ENCODE measurements around the gene RPS6KA2. TPM values are rescaled to one million over a fixed set of nuclear protein-coding genes. Genes with fewer than 3 reads are reported as not detected.
A peak's percentile ranks its signal among the peaks of the same experiment; 100 is the strongest.

Gene RPS6KA2
- total RNA-seq, 1 experiment from 2014 or later = 12.3 TPM

- H4K20me1 ChIP-seq (ENCODE audit: control insufficient read depth, insufficient read depth, insufficient read length) = no peaks in the 10 kb centered on the region
- H3T11ph ChIP-seq (ENCODE audit: low read length) = no peak overlapping the region
- H2BK120ac ChIP-seq (ENCODE audit: low read depth, low read length, poor library complexity, severe bottlenecking) = no peak overlapping the region
- H3K23me2 ChIP-seq (ENCODE audit: insufficient read length, low read depth, low read length, poor library complexity, severe bottlenecking) = no peaks in the 10 kb centered on the region
- H3K23ac ChIP-seq (ENCODE audit: insufficient read length, low read depth, low read length) = no peak overlapping the region
- H4K8ac ChIP-seq (replicated peaks; ENCODE audit: insufficient read length, low read depth, low read length) = no peak overlapping the region
- H2BK20ac ChIP-seq (ENCODE audit: low read depth, low read length, poor library complexity, severe bottlenecking) = no peak overlapping the region
- H2BK15ac ChIP-seq (ENCODE audit: low read depth, low read length) = no peak overlapping the region
- no peak overlapping the region for H3K18ac ChIP-seq (ENCODE audit: insufficient read length, low read depth, low read length)
- no peaks in the 10 kb centered on the region for H3K27me3 ChIP-seq (ENCODE audit: insufficient read depth, low read length)
- no peak overlapping the region for H2AK5ac ChIP-seq (ENCODE audit: insufficient read length, low read length)
- no peak overlapping the region for H3K56ac ChIP-seq (ENCODE audit: insufficient read length, low read depth, low read length)
- Mint-ChIP-seq H3K36me3 (ENCODE audit: insufficient read depth in 1 of 3, low read depth in 3 of 3) (peaks cover 0 to 1% (median 0%) of the 10 kb centered on the region in 3 experiments; a peak in 1 of 7 replicates), H3K4me3 (no peak overlapping the region), H3K27ac (peak overlapping the region in 1 of 3 experiments; percentile 81; a peak in 2 of 7 replicates), H3K4me1 (peaks cover 8 to 9% of the 10 kb centered on the region in 2 experiments), H3K9me3 (peaks cover 0 to 2% of the 10 kb centered on the region in 2 experiments; a peak in 2 of 5 replicates), H3K27me3 (ENCODE audit: low read depth) (peaks cover 21% of the 10 kb centered on the region)
- H2AFZ ChIP-seq (ENCODE audit: low read length) = no peak overlapping the region
- H3K4me1 ChIP-seq (ENCODE audit: insufficient read depth, low read length) = peaks cover 5% of the 10 kb centered on the region; the same call in 1 of the 2 replicates
- H3K79me1 ChIP-seq (ENCODE audit: insufficient read depth, low read depth, low read length, poor library complexity, severe bottlenecking) = no peaks in the 10 kb centered on the region
- DNase-seq = peak; percentile 22
- no peak overlapping the region for H4K91ac ChIP-seq (ENCODE audit: insufficient read length, low read depth, low read length)
- no peak overlapping the region for H3K4me2 ChIP-seq (ENCODE audit: insufficient read depth, insufficient read length, low read length)
- no peak overlapping the region for H2BK5ac ChIP-seq (ENCODE audit: insufficient read length, low read length)
- H3K9ac ChIP-seq (ENCODE audit: extremely low read depth, insufficient read length, low read length) = no peak overlapping the region
- no peak for TF ChIP-seq CTCF (conservative IDR thresholded peaks at IDR 0.05)
- H3K79me2 ChIP-seq (ENCODE audit: insufficient read depth, low read length) = no peaks in the 10 kb centered on the region
- WGBS (ENCODE audit: extremely low coverage, insufficient read length, low lambda C conversion rate) = no CpG with 5 or more reads among the region's 6 CpGs
- no peak overlapping the region for H3K4ac ChIP-seq (ENCODE audit: low read depth, low read length)
- no peak overlapping the region for H3K27ac ChIP-seq (ENCODE audit: insufficient read length, low read depth, low read length)
- no peaks in the 10 kb centered on the region for H3K9me3 ChIP-seq (ENCODE audit: control insufficient read depth, low read depth, low read length)
- H3K14ac ChIP-seq (ENCODE audit: insufficient read depth, low read length) = no peak overlapping the region; the same call in 1 of the 2 replicates
- H2BK12ac ChIP-seq (ENCODE audit: insufficient read length, low read depth, low read length) = no peak overlapping the region
- H4K5ac ChIP-seq (ENCODE audit: insufficient read length, low read depth, low read length) = no peak overlapping the region
These were observed 231.3 kb downstream of the RPS6KA2 start for GRCh38 chr6:166395778-166396177.
